ENCODE data around the gene PSMD10.

PSMD10 gene

DNA sequence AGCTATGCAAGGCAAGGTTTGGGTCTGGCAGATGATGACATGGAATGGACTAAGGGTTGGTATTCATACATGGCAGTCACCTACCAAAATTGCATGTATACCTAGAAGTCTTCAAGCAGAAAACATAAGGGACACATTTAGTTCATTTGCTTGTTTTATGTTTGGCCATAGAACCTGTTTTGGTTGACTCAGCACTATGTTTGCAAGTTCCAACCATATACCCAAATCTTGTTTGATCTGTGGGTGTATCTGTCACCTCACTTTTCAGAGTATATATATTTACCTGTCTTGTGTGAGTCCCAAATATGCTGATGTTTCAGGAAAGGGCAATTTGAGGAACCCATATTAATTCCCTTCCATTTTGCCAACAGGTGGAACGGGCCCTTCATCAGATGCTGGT lies 39.5 kb upstream of the PSMD10 start:
- H3K27ac ChIP-seq (ENCODE audit: extremely low read depth, low read depth, low read length), result no peak overlapping the region
- H3K4me3 ChIP-seq (ENCODE audit: low read depth, low read length), result no peak overlapping the region
- POLR2A ChIA-PET, result no interaction called here
- H3K4me1 ChIP-seq (ENCODE audit: control insufficient read depth, insufficient read depth, low read length), result no peaks in the 10 kb centered on the region
- CTCF ChIA-PET, result interaction anchor here (0.6 to 1.1 kb wide), 2 partner anchors 8 kb away, joined by 3 to 4 read pairs; no protein-coding TSS in a partner anchor
- peaks cover 0 to 22% of the 10 kb centered on the region in 2 experiments; a peak in 2 of 3 replicates for H3K36me3 ChIP-seq (ENCODE audit: control insufficient read depth in 2 of 2, insufficient read depth in 1 of 2, low read length in 2 of 2)
- TF ChIP-seq ZNF670 (tag by site-specific recombination; IDR thresholded peaks at IDR 0.05; ENCODE audit: low read depth), result no peak
- TF ChIP-seq, protein P1, sequence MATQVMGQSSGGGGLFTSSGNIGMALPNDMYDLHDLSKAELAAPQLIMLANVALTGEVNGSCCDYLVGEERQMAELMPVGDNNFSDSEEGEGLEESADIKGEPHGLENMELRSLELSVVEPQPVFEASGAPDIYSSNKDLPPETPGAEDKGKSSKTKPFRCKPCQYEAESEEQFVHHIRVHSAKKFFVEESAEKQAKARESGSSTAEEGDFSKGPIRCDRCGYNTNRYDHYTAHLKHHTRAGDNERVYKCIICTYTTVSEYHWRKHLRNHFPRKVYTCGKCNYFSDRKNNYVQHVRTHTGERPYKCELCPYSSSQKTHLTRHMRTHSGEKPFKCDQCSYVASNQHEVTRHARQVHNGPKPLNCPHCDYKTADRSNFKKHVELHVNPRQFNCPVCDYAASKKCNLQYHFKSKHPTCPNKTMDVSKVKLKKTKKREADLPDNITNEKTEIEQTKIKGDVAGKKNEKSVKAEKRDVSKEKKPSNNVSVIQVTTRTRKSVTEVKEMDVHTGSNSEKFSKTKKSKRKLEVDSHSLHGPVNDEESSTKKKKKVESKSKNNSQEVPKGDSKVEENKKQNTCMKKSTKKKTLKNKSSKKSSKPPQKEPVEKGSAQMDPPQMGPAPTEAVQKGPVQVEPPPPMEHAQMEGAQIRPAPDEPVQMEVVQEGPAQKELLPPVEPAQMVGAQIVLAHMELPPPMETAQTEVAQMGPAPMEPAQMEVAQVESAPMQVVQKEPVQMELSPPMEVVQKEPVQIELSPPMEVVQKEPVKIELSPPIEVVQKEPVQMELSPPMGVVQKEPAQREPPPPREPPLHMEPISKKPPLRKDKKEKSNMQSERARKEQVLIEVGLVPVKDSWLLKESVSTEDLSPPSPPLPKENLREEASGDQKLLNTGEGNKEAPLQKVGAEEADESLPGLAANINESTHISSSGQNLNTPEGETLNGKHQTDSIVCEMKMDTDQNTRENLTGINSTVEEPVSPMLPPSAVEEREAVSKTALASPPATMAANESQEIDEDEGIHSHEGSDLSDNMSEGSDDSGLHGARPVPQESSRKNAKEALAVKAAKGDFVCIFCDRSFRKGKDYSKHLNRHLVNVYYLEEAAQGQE (tag by site-specific recombination; IDR thresholded peaks at IDR 0.05), result no peak
- TF ChIP-seq ZBTB7A (tag by site-specific recombination; IDR thresholded peaks at IDR 0.05; ENCODE audit: low read depth), result no peak
- no peak for TF ChIP-seq BCL11B (tag by site-specific recombination; IDR thresholded peaks at IDR 0.05; ENCODE audit: low read depth)
- no peak for TF ChIP-seq WT1 (tag by site-specific recombination; IDR thresholded peaks at IDR 0.05)
- TF ChIP-seq BCL11A (tag by site-specific recombination; IDR thresholded peaks at IDR 0.05; ENCODE audit: low read depth), result no peak
- TF ChIP-seq ZNF112 (tag by site-specific recombination; IDR thresholded peaks at IDR 0.05), result no peak
- TF ChIP-seq ZNF155 (tag by site-specific recombination; IDR thresholded peaks at IDR 0.05), result no peak
- TF ChIP-seq, protein P2, sequence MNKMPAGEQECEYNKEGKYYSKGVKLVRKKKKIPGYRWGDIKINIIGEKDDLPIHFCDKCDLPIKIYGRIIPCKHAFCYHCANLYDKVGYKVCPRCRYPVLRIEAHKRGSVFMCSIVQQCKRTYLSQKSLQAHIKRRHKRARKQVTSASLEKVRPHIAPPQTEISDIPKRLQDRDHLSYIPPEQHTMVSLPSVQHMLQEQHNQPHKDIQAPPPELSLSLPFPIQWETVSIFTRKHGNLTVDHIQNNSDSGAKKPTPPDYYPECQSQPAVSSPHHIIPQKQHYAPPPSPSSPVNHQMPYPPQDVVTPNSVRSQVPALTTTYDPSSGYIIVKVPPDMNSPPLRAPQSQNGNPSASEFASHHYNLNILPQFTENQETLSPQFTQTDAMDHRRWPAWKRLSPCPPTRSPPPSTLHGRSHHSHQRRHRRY (tag by site-specific recombination; IDR thresholded peaks at IDR 0.05), result no peak
- no peak for TF ChIP-seq ZNF23 (tag by site-specific recombination; IDR thresholded peaks at IDR 0.05; ENCODE audit: borderline replicate concordance)
- H3K9me3 ChIP-seq (ENCODE audit: control insufficient read depth, insufficient read depth, low read depth, low read length), result no peaks in the 10 kb centered on the region

DNA sequence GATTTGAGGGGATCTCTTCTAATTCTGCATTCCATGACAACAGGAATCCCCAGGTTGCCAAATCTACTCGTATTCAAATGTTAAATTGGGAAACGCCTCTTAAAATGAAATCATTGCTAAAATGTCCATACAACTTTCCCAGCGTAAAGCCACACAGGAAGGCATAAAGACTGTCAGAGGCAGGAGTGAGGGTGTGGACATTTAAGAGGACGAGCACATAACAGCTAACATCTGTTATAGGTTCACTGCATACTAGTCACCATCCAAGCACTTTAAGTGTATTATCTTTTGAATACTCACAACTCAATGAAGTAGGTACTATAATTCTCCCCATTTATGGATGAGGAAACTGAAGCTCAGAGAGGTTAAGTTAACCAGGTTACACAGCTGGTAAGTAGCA lies 35.8 kb upstream of the PSMD10 start:
- Histone ChIP-seq H3K4me1 (ENCODE audit: control insufficient read depth, insufficient read depth, low read length) (0 out of 2 replicates have a peak, but pooled peaks cover 7% of the 10 kb centered on the region), H3K4me3 (ENCODE audit: low read depth, low read length) (no peak overlapping the region), H3K9me3 (ENCODE audit: control insufficient read depth, insufficient read depth, low read depth, low read length) (no peaks in the 10 kb centered on the region), H3K27ac (ENCODE audit: extremely low read depth, low read depth, low read length) (no peak overlapping the region), H3K36me3 (ENCODE audit: control insufficient read depth in 2 of 2, insufficient read depth in 1 of 2, low read length in 2 of 2) (peaks cover 0 to 5% of the 10 kb centered on the region in 2 experiments; a peak in 2 of 3 replicates)
- POLR2A ChIA-PET, result no interaction called here
- TF ChIP-seq SALL2 (tag by site-specific recombination; IDR thresholded peaks at IDR 0.05; ENCODE audit: borderline replicate concordance), result no peak
- TF ChIP-seq ZNF248 (tag by site-specific recombination; IDR thresholded peaks at IDR 0.05), result no peak
- TF ChIP-seq, protein P3, sequence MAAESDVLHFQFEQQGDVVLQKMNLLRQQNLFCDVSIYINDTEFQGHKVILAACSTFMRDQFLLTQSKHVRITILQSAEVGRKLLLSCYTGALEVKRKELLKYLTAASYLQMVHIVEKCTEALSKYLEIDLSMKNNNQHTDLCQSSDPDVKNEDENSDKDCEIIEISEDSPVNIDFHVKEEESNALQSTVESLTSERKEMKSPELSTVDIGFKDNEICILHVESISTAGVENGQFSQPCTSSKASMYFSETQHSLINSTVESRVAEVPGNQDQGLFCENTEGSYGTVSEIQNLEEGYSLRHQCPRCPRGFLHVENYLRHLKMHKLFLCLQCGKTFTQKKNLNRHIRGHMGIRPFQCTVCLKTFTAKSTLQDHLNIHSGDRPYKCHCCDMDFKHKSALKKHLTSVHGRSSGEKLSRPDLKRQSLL (tag by site-specific recombination; IDR thresholded peaks at IDR 0.05), result no peak
- no peak for TF ChIP-seq ZBTB49 (tag by site-specific recombination; IDR thresholded peaks at IDR 0.05; ENCODE audit: low read depth)
- no peak for TF ChIP-seq ZNF133 (tag by site-specific recombination; IDR thresholded peaks at IDR 0.05)
- TF ChIP-seq TRIM28 (IDR thresholded peaks at IDR 0.05; ENCODE audit: borderline replicate concordance, low read length), result no peak
- TF ChIP-seq YY1 (tag by site-specific recombination; IDR thresholded peaks at IDR 0.05), result no peak
- no peak for TF ChIP-seq HOXD13 (CRISPR knock-in tag; IDR thresholded peaks at IDR 0.05; ENCODE audit: borderline replicate concordance)
- TF ChIP-seq ZNF571 (tag by site-specific recombination; IDR thresholded peaks at IDR 0.05), result no peak
- no peak for TF ChIP-seq GLI2 (tag by site-specific recombination; IDR thresholded peaks at IDR 0.05; ENCODE audit: borderline replicate concordance, low read depth)
- no peak for TF ChIP-seq WT1 (tag by site-specific recombination; IDR thresholded peaks at IDR 0.05)
- CTCF ChIA-PET, result interaction anchor here (0.7 to 1.8 kb wide), 2 partner anchors 12 to 86 kb away, joined by 3 to 8 read pairs; no protein-coding TSS in a partner anchor

Measured in HEK293 (cell line).